ENCODE results near the gene KRTAP10-4.

- TF ChIP-seq CTCF (conservative IDR thresholded peaks at IDR 0.05) (no peak), ZFX (IDR thresholded peaks at IDR 0.05) (no peak)
These were observed 43.6 kb downstream of the KRTAP10-4 start for GRCh38 chr21:44617071-44617501.
